CD4-positive, CD25-positive, alpha-beta regulatory T cell (primary cell): ENCODE data around the gene DIAPH1. TPM values are rescaled to one million over a fixed set of nuclear protein-coding genes. Genes with fewer than 3 reads are reported as not detected.
A peak's percentile ranks its signal among the peaks of the same experiment; 100 is the strongest.

Experiments used
- ATAC-seq, 2 donors: fragments of 150-1000 bp; cut with Tn5 transposase; one replicate each; pipeline ENCODE4 v1.10.0; 2021; ENCODE audit warnings: low read depth in 2 of 2, moderate number of reproducible peaks in 2 of 2, moderate library complexity in 1 of 2
- DNase-seq, 3 donors: peaks; one replicate each; pipeline versions ENCODE4 v3.0.0 to v3.0.0-alpha.2; 2012 to 2022; ENCODE audit warnings: mixed read lengths in 1 of 3
- H3K27ac ChIP-seq: one replicate; pipeline ENCODE4 v1.7.0; 2013; ENCODE audit warnings: mild to moderate bottlenecking, low read length; ENCODE audit not compliant: insufficient read depth, poor library complexity, severe bottlenecking
- H3K27me3 ChIP-seq: one replicate; pipeline ENCODE4 v1.7.0; 2013; ENCODE audit warnings: low read length; ENCODE audit not compliant: control insufficient read depth, insufficient read depth
- H3K36me3 ChIP-seq: one replicate; pipeline ENCODE4 v1.7.0; 2013; ENCODE audit warnings: mild to moderate bottlenecking, low read length, moderate library complexity; ENCODE audit not compliant: control insufficient read depth, insufficient read depth
- H3K4me1 ChIP-seq: 2 replicates; pipeline ENCODE4 v1.7.0; 2013; ENCODE audit warnings: mild to moderate bottlenecking, low read length; ENCODE audit not compliant: insufficient read depth, control insufficient read depth, poor library complexity, severe bottlenecking
- H3K4me3 ChIP-seq: one replicate; pipeline ENCODE4 v1.7.0; 2013; ENCODE audit warnings: low read depth, mild to moderate bottlenecking, low read length, moderate library complexity
- H3K9me3 ChIP-seq, 2 experiments: 1 replicate in 1 of 2; 2 replicates in 1 of 2; pipeline ENCODE4 v1.7.0; 2013; ENCODE audit warnings: low read length in 2 of 2, mild to moderate bottlenecking in 1 of 2, moderate library complexity in 1 of 2; ENCODE audit not compliant: control insufficient read depth in 2 of 2
- H3K27ac Mint-ChIP-seq, 3 donors: one replicate each; pipeline ENCODE4 v1.8.0; 2020 to 2022; ENCODE audit warnings: mild to moderate bottlenecking in 3 of 3, mixed read lengths in 3 of 3, moderate library complexity in 2 of 3
- H3K27me3 Mint-ChIP-seq: one replicate; pipeline ENCODE4 v1.8.0; 2022; ENCODE audit warnings: mild to moderate bottlenecking, mixed read lengths
- H3K36me3 Mint-ChIP-seq: one replicate; pipeline ENCODE4 v1.8.0; 2020; ENCODE audit warnings: mixed read lengths
- H3K4me1 Mint-ChIP-seq, 4 donors: one replicate each; pipeline ENCODE4 v1.8.0; 2020 to 2022; ENCODE audit warnings: mixed read lengths in 4 of 4, mild to moderate bottlenecking in 1 of 4
- H3K4me3 Mint-ChIP-seq, 4 donors: one replicate each; pipeline ENCODE4 v1.8.0; 2020 to 2022; ENCODE audit warnings: mild to moderate bottlenecking in 4 of 4, mixed read lengths in 4 of 4, moderate library complexity in 3 of 4
- H3K9me3 Mint-ChIP-seq, 7 donors: one replicate each; pipeline ENCODE4 v1.8.0; 2020 to 2022; ENCODE audit warnings: mixed read lengths in 7 of 7, mild to moderate bottlenecking in 3 of 7, moderate library complexity in 2 of 7
- polyA plus RNA-seq, 4 donors: library from polyadenylated mRNA; unstranded; fragments of 300-500 nt; fragmentation: Illumina TruSeq; gene quantifications; one replicate each; pipeline ENCODE4 v1.2.3, GENCODE V29; 2021
- total RNA-seq: library from RNA; stranded (reverse); gene quantifications from one replicate; pipeline ENCODE4 v1.2.3, GENCODE V29; 2022

The DIAPH1 gene
- total and polyA plus RNA-seq, 5 donors from 2014 or later, result 86.1 to 287 (median 91.3) TPM

DNA sequence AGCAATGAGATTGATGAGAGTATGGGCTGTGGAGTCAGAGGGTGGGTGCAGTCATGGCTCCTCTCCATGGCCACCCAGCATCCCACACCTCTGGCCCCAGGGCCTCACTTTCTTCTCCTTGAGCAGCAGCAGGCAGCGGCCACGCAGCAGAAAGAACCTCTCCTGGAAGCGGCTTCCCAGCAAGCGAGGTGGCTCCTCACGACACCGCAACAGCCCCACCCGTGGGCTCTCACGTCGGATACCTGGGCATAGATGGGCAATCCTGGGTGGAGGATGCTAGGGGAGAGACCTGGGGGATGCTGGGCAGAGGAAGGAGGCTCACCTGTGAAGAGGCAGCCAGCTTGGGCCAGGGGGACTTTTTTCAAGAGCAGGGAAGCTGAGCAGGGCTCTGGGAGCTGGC, 37.6 kb upstream of the DIAPH1 start:
- no peaks in the 10 kb centered on the region for H3K36me3 Mint-ChIP-seq
- Histone ChIP-seq H3K4me1 (peaks cover 9% of the 10 kb centered on the region), H3K9me3 (no peaks in the 10 kb centered on the region), H3K4me3 (no peak overlapping the region), H3K27ac (no peak overlapping the region), H3K27me3 (no peaks in the 10 kb centered on the region), H3K36me3 (no peaks in the 10 kb centered on the region)
- H3K27ac Mint-ChIP-seq, result no peak overlapping the region
- peaks cover 9 to 20% (median 16%) of the 10 kb centered on the region in 4 donors for H3K4me1 Mint-ChIP-seq
- ATAC-seq (no peak), DNase-seq (no peak)
- no peaks in the 10 kb centered on the region for H3K27me3 Mint-ChIP-seq
- H3K4me3 Mint-ChIP-seq, result peak overlapping the region in 1 of 4 donors; percentile 45
- H3K9me3 Mint-ChIP-seq, result no peaks in the 10 kb centered on the region

GRCh38 chr5:141655020-141655419, 36.2 kb upstream of the DIAPH1 start:
- no peaks in the 10 kb centered on the region for H3K36me3 ChIP-seq
- no peak for DNase-seq
- H3K4me1 ChIP-seq, result peaks cover 19% of the 10 kb centered on the region
- no peaks in the 10 kb centered on the region for H3K9me3 ChIP-seq
- no peak overlapping the region for H3K27ac Mint-ChIP-seq
- H3K9me3 Mint-ChIP-seq, result no peaks in the 10 kb centered on the region
- H3K27ac ChIP-seq, result no peak overlapping the region
- peaks cover 11 to 32% (median 17%) of the 10 kb centered on the region in 4 donors for H3K4me1 Mint-ChIP-seq
- no peaks in the 10 kb centered on the region for H3K36me3 Mint-ChIP-seq
- ATAC-seq, result no peak
- no peaks in the 10 kb centered on the region for H3K27me3 ChIP-seq
- H3K4me3 Mint-ChIP-seq, result peak overlapping the region in 1 of 4 donors; percentile 25
- no peaks in the 10 kb centered on the region for H3K27me3 Mint-ChIP-seq
- no peak overlapping the region for H3K4me3 ChIP-seq

DNA sequence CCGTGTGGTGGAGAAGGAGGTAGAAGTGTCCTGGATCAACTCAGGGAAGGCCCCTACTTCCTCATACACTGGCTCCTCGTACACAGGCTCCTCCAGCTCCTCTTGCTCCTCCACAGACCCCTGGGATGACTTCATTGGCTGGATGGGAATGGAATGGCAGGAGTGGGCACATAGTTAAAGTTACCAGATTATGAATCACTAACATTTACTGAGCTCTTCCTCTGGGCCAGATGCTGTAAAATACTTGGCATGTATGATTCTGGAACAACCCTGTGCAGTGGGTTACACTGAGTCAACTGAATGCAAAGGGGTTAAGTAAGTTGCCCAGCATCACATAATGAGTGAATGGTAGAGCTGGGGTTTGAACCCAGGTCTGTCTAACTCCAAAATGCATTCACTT, 35.5 kb upstream of the DIAPH1 start:
- Mint-ChIP-seq H3K27me3 (no peaks in the 10 kb centered on the region), H3K9me3 (no peaks in the 10 kb centered on the region), H3K27ac (no peak overlapping the region), H3K4me3 (peak overlapping the region in 2 of 4 donors; percentile 13 to 64), H3K36me3 (no peaks in the 10 kb centered on the region), H3K4me1 (peaks cover 18 to 39% (median 22%) of the 10 kb centered on the region in 4 donors)
- Histone ChIP-seq H3K36me3 (no peaks in the 10 kb centered on the region), H3K9me3 (no peaks in the 10 kb centered on the region), H3K4me1 (peaks cover 24% of the 10 kb centered on the region), H3K27me3 (no peaks in the 10 kb centered on the region), H3K27ac (no peak overlapping the region), H3K4me3 (no peak overlapping the region)
- ATAC-seq (no peak), DNase-seq (no peak)

GRCh38 chr5:141651728-141652105, 32.9 kb upstream of the DIAPH1 start:
- Mint-ChIP-seq H3K27me3 (no peaks in the 10 kb centered on the region), H3K36me3 (peaks cover 9% of the 10 kb centered on the region), H3K9me3 (no peaks in the 10 kb centered on the region), H3K4me3 (peak overlapping the region; percentile 83 to 97 (median 94)), H3K4me1 (peaks cover 19 to 57% (median 32%) of the 10 kb centered on the region in 4 donors), H3K27ac (peak overlapping the region; percentile 67 to 94 (median 81))
- Histone ChIP-seq H3K27ac (peak overlapping the region; percentile 79), H3K27me3 (no peaks in the 10 kb centered on the region), H3K36me3 (peaks cover 16% of the 10 kb centered on the region), H3K4me1 (peaks cover 31% of the 10 kb centered on the region), H3K4me3 (peak overlapping the region; percentile 81), H3K9me3 (no peaks in the 10 kb centered on the region)
- DNase-seq (no peak), ATAC-seq (no peak)

DNA sequence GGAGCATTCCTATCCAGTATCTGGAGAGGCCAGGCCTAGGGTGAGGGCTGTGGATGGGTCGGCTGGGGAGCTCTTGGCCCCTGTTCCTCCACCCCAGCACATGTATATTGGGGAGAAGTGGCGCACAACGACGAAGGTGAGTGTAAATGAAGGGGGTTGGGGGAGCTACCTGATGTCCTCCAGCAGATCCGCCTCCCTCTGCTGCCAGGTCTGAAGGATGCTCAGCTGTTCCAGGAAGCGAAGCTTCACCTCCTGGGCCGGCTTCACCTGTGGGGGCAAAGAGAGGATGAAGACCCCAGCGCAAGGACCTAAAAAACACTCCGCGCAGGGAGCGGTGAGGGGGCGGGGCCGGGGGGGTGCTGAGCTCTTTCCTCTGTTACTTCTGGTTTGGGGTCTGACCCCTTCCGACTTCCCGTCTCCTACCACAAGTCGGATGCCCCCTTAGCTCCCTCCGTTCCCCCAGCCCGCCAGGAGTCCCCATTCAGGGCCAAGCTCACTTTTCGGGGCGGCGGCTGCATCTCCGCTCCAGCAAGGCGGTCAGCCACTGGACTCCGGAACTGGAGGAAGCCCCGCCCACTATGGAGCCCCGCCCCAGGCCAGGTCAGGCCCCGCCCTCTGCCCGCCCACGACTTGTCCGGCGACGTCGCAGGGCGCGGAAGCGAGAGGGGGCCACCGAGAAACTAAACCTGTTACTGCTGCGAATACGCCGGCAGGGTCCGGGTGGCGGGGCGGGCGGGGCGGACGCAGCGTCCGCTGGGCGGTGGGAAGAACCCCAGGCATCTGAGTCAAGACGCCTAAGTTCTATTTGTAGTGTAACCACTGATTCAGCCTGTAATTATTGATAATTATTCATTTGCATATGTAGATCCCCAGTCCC, 32.3 kb upstream of the DIAPH1 start, which contains the start of gene FCHSD1:
TSS of gene FCHSD1 (minus strand) at position 568 of the 877 bp plus-strand sequence. CDS start at position 518, 50 bp downstream.
- Histone ChIP-seq H3K27ac (peak within 1 kb of the TSS; percentile 79), H3K27me3 (no peaks in the 10 kb centered on the region), H3K4me1 (peaks cover 31% of the 10 kb centered on the region), H3K4me3 (peak within 1 kb of the TSS; percentile 81), H3K36me3 (peaks cover 22% of the 10 kb centered on the region), H3K9me3 (no peaks in the 10 kb centered on the region)
- Mint-ChIP-seq H3K27me3 (no peaks in the 10 kb centered on the region), H3K4me3 (peak within 1 kb of the TSS; percentile 83 to 97 (median 94)), H3K4me1 (peaks cover 19 to 62% (median 36%) of the 10 kb centered on the region in 4 donors), H3K27ac (peak within 1 kb of the TSS; percentile 81 to 94 (median 82)), H3K9me3 (no peaks in the 10 kb centered on the region), H3K36me3 (peaks cover 12% of the 10 kb centered on the region)
- DNase-seq, result peak; percentile 80 to 85 (median 81)
- peak; percentile 91 for ATAC-seq

DNA sequence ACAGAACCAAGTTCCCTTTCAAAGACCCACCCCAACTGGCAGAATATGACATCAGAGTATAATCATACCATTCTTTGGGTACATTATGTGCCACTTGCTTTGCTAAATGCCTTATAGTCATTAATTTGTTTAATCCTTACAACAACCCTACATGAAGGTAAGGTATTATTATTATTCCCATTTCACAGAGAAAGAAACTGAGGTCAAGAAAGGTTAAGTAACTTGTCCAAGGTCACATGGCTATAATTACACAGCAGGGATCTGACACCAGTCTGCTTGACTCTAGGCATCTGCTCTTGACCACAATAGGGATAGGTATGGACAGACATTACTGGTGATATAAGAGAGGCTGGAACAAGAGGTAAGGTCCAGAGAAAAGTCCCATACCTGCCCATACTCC, 31.2 kb upstream of the DIAPH1 start:
- Mint-ChIP-seq H3K27me3 (no peaks in the 10 kb centered on the region), H3K36me3 (peaks cover 17% of the 10 kb centered on the region), H3K4me3 (peak overlapping the region; percentile 83 to 97 (median 94)), H3K9me3 (no peaks in the 10 kb centered on the region), H3K4me1 (peaks cover 19 to 64% (median 37%) of the 10 kb centered on the region in 4 donors), H3K27ac (peak overlapping the region; percentile 34 to 81 (median 50))
- H3K4me1 ChIP-seq, result peaks cover 31% of the 10 kb centered on the region
- DNase-seq (no peak), ATAC-seq (no peak)
- H3K27ac ChIP-seq, result peak overlapping the region; percentile 79
- H3K9me3 ChIP-seq, result no peaks in the 10 kb centered on the region
- H3K27me3 ChIP-seq, result no peaks in the 10 kb centered on the region
- peak overlapping the region; percentile 65 for H3K4me3 ChIP-seq
- H3K36me3 ChIP-seq, result peaks cover 32% of the 10 kb centered on the region

GRCh38 chr5:141649056-141649688, 30.4 kb upstream of the DIAPH1 start:
- peaks cover 31% of the 10 kb centered on the region for H3K4me1 ChIP-seq
- Mint-ChIP-seq H3K27me3 (no peaks in the 10 kb centered on the region), H3K27ac (peak overlapping the region in 2 of 3 donors; percentile 50 to 62), H3K9me3 (no peaks in the 10 kb centered on the region), H3K36me3 (peaks cover 20% of the 10 kb centered on the region), H3K4me1 (peaks cover 19 to 64% (median 37%) of the 10 kb centered on the region in 4 donors), H3K4me3 (peak overlapping the region; percentile 0 to 93 (median 19))
- DNase-seq, result no peak
- no peak for ATAC-seq
- peaks cover 38% of the 10 kb centered on the region for H3K36me3 ChIP-seq
- H3K27me3 ChIP-seq, result no peaks in the 10 kb centered on the region
- H3K27ac ChIP-seq, result no peak overlapping the region
- H3K4me3 ChIP-seq, result no peak overlapping the region
- H3K9me3 ChIP-seq, result no peaks in the 10 kb centered on the region
